ENCODE measurements around the gene ADAMTSL1. TPM values are rescaled to one million over a fixed set of nuclear protein-coding genes. Genes with fewer than 3 reads are reported as not detected.

ADAMTSL1 gene
- total RNA-seq, 1 experiment from 2014 or later = not detected

DNA sequence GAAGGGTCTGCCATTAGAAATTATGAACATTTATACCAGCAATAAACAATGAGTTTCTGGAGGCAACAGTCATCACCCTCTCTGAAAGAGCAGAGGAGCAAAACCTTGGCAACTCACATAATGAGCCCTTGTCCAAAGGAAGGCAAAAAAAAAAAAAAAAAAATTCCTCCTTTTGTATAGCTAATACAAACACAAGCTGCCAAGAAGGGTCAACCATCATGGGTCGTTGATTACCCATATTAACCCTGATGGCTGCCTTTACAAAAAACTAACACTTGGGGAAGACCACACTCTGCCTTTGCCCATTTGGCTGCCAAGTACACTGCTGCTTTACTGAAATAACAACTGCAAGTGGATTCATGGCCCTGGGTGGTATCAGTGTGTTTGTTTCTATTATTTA lies 272.7 kb downstream of the ADAMTSL1 start (continued):
- TF ChIP-seq POLR2AphosphoS5 (IDR thresholded peaks at IDR 0.05; ENCODE audit: low read depth, low read length) (no peak), EGR1 (IDR thresholded peaks at IDR 0.05; ENCODE audit: low read depth) (no peak), POLR2A (IDR thresholded peaks at IDR 0.05; ENCODE audit: borderline replicate concordance, extremely low read depth, insufficient read depth, insufficient read length) (no peak), ELF1 (IDR thresholded peaks at IDR 0.05; ENCODE audit: borderline replicate concordance, low read depth) (no peak)
- TF ChIP-seq, protein P1, sequence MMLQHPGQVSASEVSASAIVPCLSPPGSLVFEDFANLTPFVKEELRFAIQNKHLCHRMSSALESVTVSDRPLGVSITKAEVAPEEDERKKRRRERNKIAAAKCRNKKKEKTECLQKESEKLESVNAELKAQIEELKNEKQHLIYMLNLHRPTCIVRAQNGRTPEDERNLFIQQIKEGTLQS (IDR thresholded peaks at IDR 0.05) = no peak

DNA sequence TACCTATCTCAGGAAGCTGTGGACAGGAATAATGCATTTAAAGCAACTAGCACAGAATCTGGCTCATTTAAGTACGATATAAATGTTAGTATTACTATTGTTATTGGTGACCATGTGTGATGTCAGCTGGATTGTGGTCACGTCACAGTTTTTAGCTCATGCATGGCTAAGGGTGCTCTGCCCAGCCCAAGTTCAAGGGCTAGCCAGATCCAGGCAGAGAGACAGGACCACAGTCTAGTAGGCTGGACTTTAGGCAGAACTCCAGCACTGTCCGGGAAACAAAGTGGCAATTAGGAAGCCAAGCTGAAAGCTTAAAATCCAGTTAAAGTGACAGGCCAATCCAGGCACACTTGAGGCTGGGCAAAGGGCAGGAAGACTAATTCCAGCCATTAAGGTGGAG lies 273.6 kb downstream of the ADAMTSL1 start:
- Histone ChIP-seq H3K9me2 (ENCODE audit: insufficient read depth) (no peaks in the 10 kb centered on the region), H4K20me1 (ENCODE audit: insufficient read depth) (no peaks in the 10 kb centered on the region), H3K4me3 (replicated peaks in 1 of 2; ENCODE audit: low read depth in 1 of 2, low read length in 2 of 2) (no peak overlapping the region), H3K36me3 (ENCODE audit: control insufficient read depth in 1 of 2, insufficient read depth in 2 of 2, low read length in 2 of 2) (no peaks in the 10 kb centered on the region), H3K79me2 (ENCODE audit: insufficient read depth, low read length) (no peaks in the 10 kb centered on the region), H2AFZ (ENCODE audit: low read depth, low read length, poor library complexity, severe bottlenecking) (no peak overlapping the region), H3K4me1 (ENCODE audit: control insufficient read depth in 1 of 2, insufficient read depth in 2 of 2, low read length in 2 of 2) (no peaks in the 10 kb centered on the region), H3K27ac (ENCODE audit: low read depth, low read length) (no peak overlapping the region), H3K4me2 (ENCODE audit: low read length) (no peak overlapping the region), H3K27me3 (ENCODE audit: insufficient read depth, low read length) (no peaks in the 10 kb centered on the region; the same call in 1 of the 2 replicates), H3K9me3 (ENCODE audit: control insufficient read depth in 1 of 2, insufficient read depth in 1 of 2, low read depth in 1 of 2, low read length in 2 of 2) (no peaks in the 10 kb centered on the region), H3K9ac (ENCODE audit: low read length) (no peak overlapping the region)
- intact Hi-C loops (cut with micrococcal nuclease) = no loop called here
- no peak for ATAC-seq
- TF ChIP-seq SRF (IDR thresholded peaks at IDR 0.05; ENCODE audit: low read depth) = no peak
- TF ChIP-seq TCF7L2 (IDR thresholded peaks at IDR 0.05; ENCODE audit: borderline replicate concordance, extremely low read depth, insufficient read depth, insufficient read length) = no peak
- TF ChIP-seq, protein P2, sequence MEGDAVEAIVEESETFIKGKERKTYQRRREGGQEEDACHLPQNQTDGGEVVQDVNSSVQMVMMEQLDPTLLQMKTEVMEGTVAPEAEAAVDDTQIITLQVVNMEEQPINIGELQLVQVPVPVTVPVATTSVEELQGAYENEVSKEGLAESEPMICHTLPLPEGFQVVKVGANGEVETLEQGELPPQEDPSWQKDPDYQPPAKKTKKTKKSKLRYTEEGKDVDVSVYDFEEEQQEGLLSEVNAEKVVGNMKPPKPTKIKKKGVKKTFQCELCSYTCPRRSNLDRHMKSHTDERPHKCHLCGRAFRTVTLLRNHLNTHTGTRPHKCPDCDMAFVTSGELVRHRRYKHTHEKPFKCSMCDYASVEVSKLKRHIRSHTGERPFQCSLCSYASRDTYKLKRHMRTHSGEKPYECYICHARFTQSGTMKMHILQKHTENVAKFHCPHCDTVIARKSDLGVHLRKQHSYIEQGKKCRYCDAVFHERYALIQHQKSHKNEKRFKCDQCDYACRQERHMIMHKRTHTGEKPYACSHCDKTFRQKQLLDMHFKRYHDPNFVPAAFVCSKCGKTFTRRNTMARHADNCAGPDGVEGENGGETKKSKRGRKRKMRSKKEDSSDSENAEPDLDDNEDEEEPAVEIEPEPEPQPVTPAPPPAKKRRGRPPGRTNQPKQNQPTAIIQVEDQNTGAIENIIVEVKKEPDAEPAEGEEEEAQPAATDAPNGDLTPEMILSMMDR (IDR thresholded peaks at IDR 0.05 in 2 of 3, conservative IDR thresholded peaks at IDR 0.05 in 1 of 3; ENCODE audit: borderline replicate concordance in 1 of 3, insufficient read depth in 1 of 3, low read depth in 2 of 3, low read length in 2 of 3) = no peak
- no peak for TF ChIP-seq ZNF274 (IDR thresholded peaks at IDR 0.05; ENCODE audit: low read depth, low read length)
- TF ChIP-seq ZFX (IDR thresholded peaks at IDR 0.05) = no peak
- no peak for TF ChIP-seq EGR1 (IDR thresholded peaks at IDR 0.05; ENCODE audit: low read depth)
- TF ChIP-seq, protein P3, sequence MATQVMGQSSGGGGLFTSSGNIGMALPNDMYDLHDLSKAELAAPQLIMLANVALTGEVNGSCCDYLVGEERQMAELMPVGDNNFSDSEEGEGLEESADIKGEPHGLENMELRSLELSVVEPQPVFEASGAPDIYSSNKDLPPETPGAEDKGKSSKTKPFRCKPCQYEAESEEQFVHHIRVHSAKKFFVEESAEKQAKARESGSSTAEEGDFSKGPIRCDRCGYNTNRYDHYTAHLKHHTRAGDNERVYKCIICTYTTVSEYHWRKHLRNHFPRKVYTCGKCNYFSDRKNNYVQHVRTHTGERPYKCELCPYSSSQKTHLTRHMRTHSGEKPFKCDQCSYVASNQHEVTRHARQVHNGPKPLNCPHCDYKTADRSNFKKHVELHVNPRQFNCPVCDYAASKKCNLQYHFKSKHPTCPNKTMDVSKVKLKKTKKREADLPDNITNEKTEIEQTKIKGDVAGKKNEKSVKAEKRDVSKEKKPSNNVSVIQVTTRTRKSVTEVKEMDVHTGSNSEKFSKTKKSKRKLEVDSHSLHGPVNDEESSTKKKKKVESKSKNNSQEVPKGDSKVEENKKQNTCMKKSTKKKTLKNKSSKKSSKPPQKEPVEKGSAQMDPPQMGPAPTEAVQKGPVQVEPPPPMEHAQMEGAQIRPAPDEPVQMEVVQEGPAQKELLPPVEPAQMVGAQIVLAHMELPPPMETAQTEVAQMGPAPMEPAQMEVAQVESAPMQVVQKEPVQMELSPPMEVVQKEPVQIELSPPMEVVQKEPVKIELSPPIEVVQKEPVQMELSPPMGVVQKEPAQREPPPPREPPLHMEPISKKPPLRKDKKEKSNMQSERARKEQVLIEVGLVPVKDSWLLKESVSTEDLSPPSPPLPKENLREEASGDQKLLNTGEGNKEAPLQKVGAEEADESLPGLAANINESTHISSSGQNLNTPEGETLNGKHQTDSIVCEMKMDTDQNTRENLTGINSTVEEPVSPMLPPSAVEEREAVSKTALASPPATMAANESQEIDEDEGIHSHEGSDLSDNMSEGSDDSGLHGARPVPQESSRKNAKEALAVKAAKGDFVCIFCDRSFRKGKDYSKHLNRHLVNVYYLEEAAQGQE (IDR thresholded peaks at IDR 0.05; ENCODE audit: low read depth) = no peak
- no peak for TF ChIP-seq EZH2 (IDR thresholded peaks at IDR 0.05)
- TF ChIP-seq JUND (IDR thresholded peaks at IDR 0.05) = no peak
- no peak for TF ChIP-seq SIN3A (IDR thresholded peaks at IDR 0.05; ENCODE audit: low read depth)
- ChIA-PET RAD21 (ENCODE audit: low non-redundant PET in 1 of 2, low total read pairs in 2 of 2, uncharacterized antibody in 2 of 2, unreplicated experiment in 2 of 2) (no interaction called here), CTCF (no interaction called here), POLR2A (no interaction called here)
- no TSS peak for BruUV-seq (replicated peaks)
- DNase-seq (ENCODE audit: low read depth, low spot score) = no peak
